Upper lobe of left lung (tissue), 6 donors: ENCODE results near the gene HECTD4. TPM values are rescaled to one million over a fixed set of nuclear protein-coding genes. Genes with fewer than 3 reads are reported as not detected.

Experiments
- ATAC-seq, 2 donors: fragments of 200-7000 bp; cut with Tn5 transposase; one replicate each; pipeline ENCODE4 v1.9.1; 2022; ENCODE audit warnings: mild to moderate bottlenecking in 2 of 2, moderate library complexity in 2 of 2; ENCODE audit not compliant: low FRiP score in 2 of 2
- DNase-seq, 2 donors: peaks; one replicate each; pipeline ENCODE4 v3.0.0-alpha.2; 2019 to 2020
- H3K27ac ChIP-seq, 4 donors: fragments of 200-600 bp; sonication (generic); one replicate each; pipeline ENCODE4 v1.5.1; 2016 to 2019
- H3K27me3 ChIP-seq, 4 donors: fragments of 200-600 bp; sonication (generic); one replicate each; pipeline ENCODE4 v1.5.1; 2017 to 2019
- H3K36me3 ChIP-seq, 4 donors: fragments of 200-600 bp; sonication (generic); one replicate each; pipeline ENCODE4 v1.5.1; 2016 to 2019
- H3K4me1 ChIP-seq, 4 donors: fragments of 200-600 bp; sonication (generic); one replicate each; pipeline ENCODE4 v1.5.1; 2018 to 2019
- H3K4me3 ChIP-seq, 4 donors: fragments of 200-600 bp; sonication (generic); one replicate each; pipeline ENCODE4 v1.5.1; 2017 to 2019; ENCODE audit warnings: mild to moderate bottlenecking in 2 of 4, moderate library complexity in 1 of 4
- H3K9me3 ChIP-seq, 4 donors: fragments of 200-600 bp; sonication (generic); one replicate each; pipeline ENCODE4 v1.5.1; 2018 to 2019
- EP300 ChIP-seq, 4 donors: sonication (generic); formaldehyde crosslinking; IDR thresholded peaks; one replicate each; pipeline ENCODE4 v1.5.1; 2017; ENCODE audit warnings: antibody characterized with exemption in 4 of 4, control low read depth in 2 of 4
- POLR2A ChIP-seq, 4 donors: fragments of 450-650 bp; IDR thresholded peaks; one replicate each; pipeline ENCODE4 v1.5.1; 2016 to 2017; ENCODE audit warnings: antibody characterized with exemption in 4 of 4, mild to moderate bottlenecking in 2 of 4
- POLR2AphosphoS5 ChIP-seq, 2 donors: sonication (generic); formaldehyde crosslinking; IDR thresholded peaks; one replicate each; pipeline ENCODE4 v1.5.1; 2017; ENCODE audit warnings: antibody characterized with exemption in 2 of 2
- WGBS, 2 donors: methylation state at CpG; one replicate each; pipeline ENCODE4 v1.1.5; 2017 to 2018; 5-methylcytosine and 5-hydroxymethylcytosine counted together
- total RNA-seq, 6 donors: library from RNA; depleted of rRNA in 4 of 6; stranded (reverse); fragments of >200 nt in 4 of 6; gene quantifications; one replicate each; pipeline versions ENCODE4 v1.1.0 to v1.2.1, GENCODE V29; 2016 to 2021
- TF ChIP-seq, protein P1 (sequence below), 6 experiments: fragments of 450-650 bp in 4 of 6; fragments of 200-600 bp in 2 of 6; sonication (generic) in 2 of 6; IDR thresholded peaks; one replicate each; pipeline ENCODE4 v1.5.1; 2016 to 2019; ENCODE audit warnings: antibody characterized with exemption in 6 of 6
- donor health status: DM: no; HTN: no; CAD: no; lungs with moderate emphysema.
- donor health status: DM: no; HTN: yes; CAD: no; lungs with severe emphysema.

The HECTD4 gene
- total RNA-seq, 6 donors from 2014 or later = 34.1 to 196 (median 50.0) TPM

DNA sequence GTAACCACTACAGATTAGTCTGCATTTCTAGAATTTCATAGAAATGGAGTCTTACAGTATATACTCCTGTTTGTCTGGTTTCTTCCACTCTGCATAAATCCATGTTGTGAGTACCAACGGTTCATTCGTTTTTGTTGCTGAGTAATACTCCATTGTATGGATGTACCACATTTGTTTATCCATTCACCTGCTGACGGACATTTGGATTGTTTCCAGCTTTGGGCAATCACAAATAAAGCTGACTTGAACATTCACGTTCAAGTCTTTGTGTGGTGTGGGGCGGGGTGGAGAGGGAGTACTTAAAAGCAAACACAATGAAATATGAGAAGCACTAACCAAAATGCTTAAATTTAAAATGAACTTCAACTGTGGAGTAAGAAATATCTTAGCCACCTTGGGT is 7.1 kb downstream of the HECTD4 start:
- Histone ChIP-seq H3K9me3 (no peaks in the 10 kb centered on the region), H3K27me3 (no peaks in the 10 kb centered on the region), H3K36me3 (no peaks in the 10 kb centered on the region), H3K4me1 (peaks cover under 1 to 17% (median 3%) of the 10 kb centered on the region in 4 donors), H3K27ac (no peak overlapping the region), H3K4me3 (no peak overlapping the region)
- WGBS, 2 donors = 72 to 80% methylated on average over 5 of the region's 5 CpGs
- no peak for TF ChIP-seq EP300 (IDR thresholded peaks at IDR 0.05)
- TF ChIP-seq, protein P1, sequence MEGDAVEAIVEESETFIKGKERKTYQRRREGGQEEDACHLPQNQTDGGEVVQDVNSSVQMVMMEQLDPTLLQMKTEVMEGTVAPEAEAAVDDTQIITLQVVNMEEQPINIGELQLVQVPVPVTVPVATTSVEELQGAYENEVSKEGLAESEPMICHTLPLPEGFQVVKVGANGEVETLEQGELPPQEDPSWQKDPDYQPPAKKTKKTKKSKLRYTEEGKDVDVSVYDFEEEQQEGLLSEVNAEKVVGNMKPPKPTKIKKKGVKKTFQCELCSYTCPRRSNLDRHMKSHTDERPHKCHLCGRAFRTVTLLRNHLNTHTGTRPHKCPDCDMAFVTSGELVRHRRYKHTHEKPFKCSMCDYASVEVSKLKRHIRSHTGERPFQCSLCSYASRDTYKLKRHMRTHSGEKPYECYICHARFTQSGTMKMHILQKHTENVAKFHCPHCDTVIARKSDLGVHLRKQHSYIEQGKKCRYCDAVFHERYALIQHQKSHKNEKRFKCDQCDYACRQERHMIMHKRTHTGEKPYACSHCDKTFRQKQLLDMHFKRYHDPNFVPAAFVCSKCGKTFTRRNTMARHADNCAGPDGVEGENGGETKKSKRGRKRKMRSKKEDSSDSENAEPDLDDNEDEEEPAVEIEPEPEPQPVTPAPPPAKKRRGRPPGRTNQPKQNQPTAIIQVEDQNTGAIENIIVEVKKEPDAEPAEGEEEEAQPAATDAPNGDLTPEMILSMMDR (IDR thresholded peaks at IDR 0.05) = no peak
- TF ChIP-seq POLR2AphosphoS5 (IDR thresholded peaks at IDR 0.05) = no peak
- no peak for TF ChIP-seq POLR2A (IDR thresholded peaks at IDR 0.05)
- ATAC-seq (no peak), DNase-seq (no peak)

DNA sequence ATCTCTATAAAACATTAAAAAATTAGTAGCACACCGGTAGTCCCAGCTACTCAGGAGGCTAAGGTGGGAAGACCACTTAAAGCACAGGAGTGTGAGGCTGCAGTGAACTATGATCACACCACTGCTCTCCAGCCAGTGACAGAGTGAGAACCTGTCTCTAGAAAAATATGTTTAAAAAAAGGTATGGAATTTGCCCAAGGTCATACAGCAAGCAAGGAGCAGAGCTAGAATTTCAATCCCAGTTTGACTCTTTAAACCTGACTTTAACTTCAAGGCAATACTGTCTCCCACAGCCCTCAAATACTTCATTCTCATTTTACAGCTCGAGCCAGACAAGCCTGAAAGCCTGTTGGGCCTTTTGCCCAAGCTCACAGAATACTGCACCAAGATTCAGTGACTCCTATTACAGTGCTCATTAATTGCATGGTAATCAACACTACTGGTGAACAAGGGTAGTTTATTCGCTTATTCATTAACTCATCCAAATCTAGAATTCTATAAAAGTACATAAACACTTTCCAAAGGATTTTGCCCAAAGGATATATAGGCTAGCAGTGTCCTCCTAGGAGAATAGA is 8.0 kb downstream of the HECTD4 start:
- H3K4me1 ChIP-seq = peaks cover 0 to 8% (median 4%) of the 10 kb centered on the region in 4 donors
- no peak overlapping the region for H3K4me3 ChIP-seq
- H3K27me3 ChIP-seq = no peaks in the 10 kb centered on the region
- no peaks in the 10 kb centered on the region for H3K36me3 ChIP-seq
- no peak overlapping the region for H3K27ac ChIP-seq
- 88 to 90% methylated on average over 3 of the region's 3 CpGs for WGBS, 2 donors
- ATAC-seq = no peak
- TF ChIP-seq, protein P1 (IDR thresholded peaks at IDR 0.05) = no peak
- no peak for TF ChIP-seq POLR2A (IDR thresholded peaks at IDR 0.05)
- TF ChIP-seq POLR2AphosphoS5 (IDR thresholded peaks at IDR 0.05) = no peak
- TF ChIP-seq EP300 (IDR thresholded peaks at IDR 0.05) = no peak
- DNase-seq = no peak
- H3K9me3 ChIP-seq = no peaks in the 10 kb centered on the region

DNA sequence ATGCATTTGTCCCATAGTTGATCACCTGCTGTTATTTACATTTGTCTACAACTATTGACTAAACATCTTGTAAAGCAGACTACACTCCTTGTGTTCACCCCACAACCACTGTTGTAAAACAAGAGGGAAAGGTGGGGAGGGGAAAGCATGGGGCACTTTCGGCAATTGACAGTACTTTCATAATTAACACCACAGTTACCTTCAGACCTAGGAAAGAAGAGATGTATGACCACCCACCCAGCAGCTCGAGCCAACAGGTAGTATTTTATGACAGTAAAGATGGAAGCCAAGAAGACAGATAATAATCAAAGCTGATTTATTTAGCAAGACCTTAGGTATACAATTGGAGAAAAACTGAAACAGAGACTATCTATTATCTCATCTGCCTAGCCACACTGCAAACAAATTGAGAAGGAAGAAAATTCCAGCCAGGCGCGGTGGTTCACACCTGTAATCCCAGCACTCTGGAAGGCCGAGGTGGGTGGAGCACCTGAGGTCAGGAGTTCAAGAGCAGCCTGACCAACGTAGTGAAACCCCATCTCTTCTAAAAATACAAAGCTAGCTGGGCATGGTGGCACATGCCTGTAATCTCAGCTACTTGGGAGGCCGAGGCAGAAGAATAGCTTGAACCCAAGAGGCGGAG is 11.2 kb downstream of the HECTD4 start:
- 76 to 83% methylated on average over 7 to 8 of the region's 8 CpGs for WGBS, 2 donors
- no peak for ATAC-seq
- TF ChIP-seq, protein P1 (IDR thresholded peaks at IDR 0.05) = no peak
- TF ChIP-seq EP300 (IDR thresholded peaks at IDR 0.05) (no peak), POLR2AphosphoS5 (IDR thresholded peaks at IDR 0.05) (no peak)
- Histone ChIP-seq H3K27ac (no peak overlapping the region), H3K4me1 (peaks cover 0 to 7% (median 4%) of the 10 kb centered on the region in 4 donors), H3K36me3 (no peaks in the 10 kb centered on the region), H3K27me3 (no peaks in the 10 kb centered on the region), H3K9me3 (no peaks in the 10 kb centered on the region), H3K4me3 (no peak overlapping the region)
- DNase-seq = no peak

DNA sequence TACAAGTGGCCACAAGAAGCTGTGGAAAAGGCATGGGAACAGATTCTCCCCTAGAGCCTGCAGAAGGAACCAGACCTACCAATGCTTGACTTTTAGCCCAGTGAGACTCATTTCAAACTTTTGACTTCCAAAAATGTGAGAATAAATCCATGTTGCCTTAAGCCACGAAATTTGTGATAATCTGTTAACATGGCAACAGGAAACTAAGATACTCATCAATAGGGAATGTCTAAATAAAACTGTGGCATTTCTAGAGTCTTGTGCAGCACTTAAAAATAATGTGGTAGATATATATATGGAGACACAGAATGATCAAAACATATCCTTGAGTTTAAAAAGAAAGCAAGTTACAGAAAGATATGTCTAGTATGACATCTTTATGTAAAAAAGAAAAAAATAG is 12.0 kb downstream of the HECTD4 start:
- H3K4me3 ChIP-seq = no peak overlapping the region
- no peaks in the 10 kb centered on the region for H3K36me3 ChIP-seq
- TF ChIP-seq EP300 (IDR thresholded peaks at IDR 0.05) = no peak
- TF ChIP-seq, protein P1 (IDR thresholded peaks at IDR 0.05) = no peak
- no peak for TF ChIP-seq POLR2A (IDR thresholded peaks at IDR 0.05)
- TF ChIP-seq POLR2AphosphoS5 (IDR thresholded peaks at IDR 0.05) = no peak
- peaks cover 0 to 7% (median 4%) of the 10 kb centered on the region in 4 donors for H3K4me1 ChIP-seq
- no peak for ATAC-seq
- WGBS, 2 donors = 24 to 37% methylated on average over 1 of the region's 1 CpG
- DNase-seq = no peak
- H3K9me3 ChIP-seq = no peaks in the 10 kb centered on the region
- no peaks in the 10 kb centered on the region for H3K27me3 ChIP-seq
- no peak overlapping the region for H3K27ac ChIP-seq

DNA sequence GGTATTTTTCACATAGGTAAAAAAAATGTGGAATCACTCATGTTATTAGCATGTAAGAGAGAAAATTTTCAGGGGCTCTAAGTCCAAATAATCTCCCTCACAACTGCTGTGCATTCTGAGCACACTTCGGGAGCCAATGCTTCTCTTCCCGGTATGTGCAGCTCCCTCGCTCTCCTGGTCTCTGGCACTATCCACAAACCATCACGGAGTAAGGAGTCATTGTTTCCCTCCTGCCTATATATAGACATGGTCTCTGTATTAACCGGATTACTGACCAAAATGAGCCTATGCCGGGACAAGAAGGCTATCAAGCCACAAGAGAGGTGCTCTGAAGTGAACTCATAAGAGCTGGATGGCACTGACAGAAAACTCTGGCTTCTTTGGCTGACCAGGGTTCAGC is 13.4 kb downstream of the HECTD4 start:
- WGBS, 2 donors = 66 to 77% methylated on average over 6 of the region's 6 CpGs
- ATAC-seq (no peak), DNase-seq (no peak)
- no peak for TF ChIP-seq POLR2AphosphoS5 (IDR thresholded peaks at IDR 0.05)
- H3K4me1 ChIP-seq = peaks cover 0 to 7% (median 4%) of the 10 kb centered on the region in 4 donors
- no peaks in the 10 kb centered on the region for H3K27me3 ChIP-seq
- no peaks in the 10 kb centered on the region for H3K9me3 ChIP-seq
- H3K27ac ChIP-seq = no peak overlapping the region
- no peaks in the 10 kb centered on the region for H3K36me3 ChIP-seq
- H3K4me3 ChIP-seq = no peak overlapping the region
